Vagina (tissue), 2 donors: ENCODE results near the gene GLIPR1L2.
"Not testable (repeated sequence)": the region's sequence is repeated elsewhere in the genome, so short reads cannot be mapped to it uniquely, and the experiment has no call there.

Source experiments
- CTCF ChIP-seq, 3 experiments: fragments of 450-650 bp in 2 of 3; fragments of 200-600 bp in 1 of 3; sonication (generic) in 1 of 3; IDR thresholded peaks; one replicate each; pipeline ENCODE4 v1.5.1; 2017 to 2019; ENCODE audit warnings: antibody characterized with exemption in 3 of 3, mild to moderate bottlenecking in 2 of 3, moderate library complexity in 2 of 3
- POLR2A ChIP-seq, 2 donors: fragments of 450-650 bp; IDR thresholded peaks; one replicate each; pipeline ENCODE4 v1.6.1; 2017; ENCODE audit warnings: antibody characterized with exemption in 2 of 2, mild to moderate bottlenecking in 2 of 2, moderate library complexity in 2 of 2
- POLR2AphosphoS5 ChIP-seq, 2 donors: sonication (generic); formaldehyde crosslinking; IDR thresholded peaks; one replicate each; pipeline ENCODE4 v1.9.0; 2017; ENCODE audit warnings: antibody characterized with exemption in 2 of 2, mild to moderate bottlenecking in 2 of 2, low read depth in 1 of 2; ENCODE audit not compliant: insufficient read depth in 1 of 2

GRCh38 chr12:75457866-75458265 lies 67.0 kb downstream of the GLIPR1L2 start:
- not testable (repeated sequence) for TF ChIP-seq POLR2A (IDR thresholded peaks at IDR 0.05); CTCF (IDR thresholded peaks at IDR 0.05); POLR2AphosphoS5 (IDR thresholded peaks at IDR 0.05; ENCODE audit: insufficient read depth in 1 of 2, low read depth in 1 of 2)
